Measurements from ENCODE around the gene DCLK2.

DCLK2 gene

DNA sequence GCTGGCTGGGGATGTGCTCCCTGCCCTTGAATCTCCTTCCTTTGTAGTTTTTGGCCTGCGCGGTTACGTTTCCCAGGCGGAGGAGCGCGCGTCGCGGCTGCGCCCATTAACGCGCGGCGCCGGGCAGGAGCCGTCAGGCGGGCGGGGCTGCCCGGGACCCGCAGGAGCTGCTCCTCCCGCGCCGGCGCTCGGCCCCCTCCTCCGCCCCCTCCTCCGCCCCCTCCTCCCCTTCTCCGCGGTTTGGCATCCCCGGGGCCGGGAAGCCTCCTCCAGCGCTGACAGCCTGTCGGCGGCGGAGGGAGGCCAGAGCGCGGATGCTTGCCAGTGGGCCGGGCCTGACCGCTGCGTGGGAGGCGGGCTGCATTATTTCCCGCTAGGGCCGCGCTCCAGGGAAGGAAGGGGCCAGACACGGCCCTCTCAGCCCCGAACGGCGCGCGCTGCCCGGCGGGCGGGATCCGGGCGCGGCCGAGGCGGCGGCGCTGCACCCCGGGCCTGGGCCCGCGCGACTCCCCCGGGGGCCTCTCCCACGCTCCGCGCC is at the start of gene DCLK2:
TSS of gene DCLK2 (plus strand) at position 405 of the 538 bp plus-strand sequence. CDS start 583 bp downstream, outside the sequence.
- peak; percentile 28 for DNase-seq

DNA sequence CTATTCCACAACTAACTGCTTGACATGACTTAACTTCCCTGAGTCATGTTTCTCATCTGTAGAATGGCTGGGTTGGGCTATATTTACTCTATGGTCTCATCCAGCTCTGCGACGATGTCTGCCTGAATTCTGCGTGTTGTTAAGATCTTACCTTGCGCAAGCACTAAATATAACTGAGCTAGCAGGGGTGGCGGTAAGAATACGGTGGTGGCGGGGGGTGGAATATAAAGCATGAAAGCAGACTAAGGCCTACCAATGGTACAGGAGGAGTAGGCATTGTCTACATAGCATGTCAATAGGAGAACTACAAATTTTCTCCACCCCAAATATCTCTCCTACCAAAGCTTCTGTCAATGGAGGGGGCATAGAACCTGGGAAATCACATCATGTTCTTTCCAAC is 45.7 kb upstream of the DCLK2 start:
- DNase-seq: no peak

DNA sequence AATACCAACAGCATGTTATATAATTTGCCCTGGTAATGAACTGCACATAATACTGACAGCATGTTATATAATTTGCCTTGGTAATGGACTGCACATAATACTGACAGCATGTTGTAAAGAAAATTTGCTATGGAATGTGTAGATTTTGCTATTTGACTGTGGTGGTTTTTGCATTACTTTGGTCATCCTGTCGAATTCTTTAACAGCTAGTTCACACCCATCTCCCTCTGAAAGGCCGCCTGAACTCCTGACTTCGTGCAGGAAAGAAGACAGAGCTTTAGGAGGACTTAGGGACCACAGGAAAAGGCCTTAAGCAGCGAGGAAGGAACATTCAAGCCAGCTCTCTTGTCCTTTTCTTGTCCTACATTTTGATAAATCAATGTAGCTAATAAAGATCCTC is 45.2 kb upstream of the DCLK2 start:
- no peak for DNase-seq

DNA sequence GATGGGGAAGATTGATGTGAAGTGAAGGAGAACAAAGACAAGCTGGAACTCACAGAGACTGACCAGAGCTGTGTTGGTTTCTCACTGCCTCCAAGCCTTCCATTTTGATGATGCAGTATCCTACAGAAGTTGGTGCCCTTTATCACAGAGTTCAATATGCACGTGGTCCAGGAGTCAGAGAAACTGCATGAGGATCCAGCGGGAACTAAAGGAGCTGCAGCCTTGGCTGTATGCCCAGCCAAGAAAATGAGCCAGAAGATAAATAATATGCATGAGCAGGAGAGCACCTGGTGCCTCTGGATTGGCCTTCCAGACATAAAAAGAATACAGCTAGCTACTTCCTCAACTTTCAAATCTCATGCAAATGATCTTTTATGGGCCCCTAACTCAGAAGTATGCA is 44.3 kb upstream of the DCLK2 start:
- DNase-seq: no peak

DNA sequence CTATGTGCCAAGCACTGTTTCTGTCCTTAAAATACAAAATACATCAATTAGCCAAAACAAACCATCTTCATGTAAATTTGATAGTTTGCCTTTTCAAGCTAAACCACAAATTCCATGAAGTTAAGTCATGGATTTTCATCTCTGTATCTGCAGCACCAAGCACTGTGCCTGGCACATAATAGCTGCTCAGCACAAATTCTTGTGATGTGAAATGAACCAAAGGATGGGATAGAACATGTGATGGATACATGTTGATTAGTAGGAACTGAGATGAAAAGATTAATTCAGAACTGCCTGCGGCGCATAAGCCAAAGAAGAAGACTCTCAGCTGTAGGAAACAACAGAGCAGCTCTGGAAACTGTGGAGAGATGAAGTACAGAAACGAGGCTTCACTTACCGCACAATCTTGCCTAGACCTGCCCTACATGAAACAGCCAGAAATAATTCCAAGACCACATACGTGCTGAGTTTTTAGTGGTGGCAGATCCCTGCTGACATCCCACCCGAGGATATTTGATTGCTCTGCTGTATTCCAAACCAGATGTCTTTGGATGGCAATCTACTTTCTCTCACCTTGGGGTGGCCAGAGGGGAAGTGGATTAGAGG is 40.9 kb upstream of the DCLK2 start:
- no peak for DNase-seq

DNA sequence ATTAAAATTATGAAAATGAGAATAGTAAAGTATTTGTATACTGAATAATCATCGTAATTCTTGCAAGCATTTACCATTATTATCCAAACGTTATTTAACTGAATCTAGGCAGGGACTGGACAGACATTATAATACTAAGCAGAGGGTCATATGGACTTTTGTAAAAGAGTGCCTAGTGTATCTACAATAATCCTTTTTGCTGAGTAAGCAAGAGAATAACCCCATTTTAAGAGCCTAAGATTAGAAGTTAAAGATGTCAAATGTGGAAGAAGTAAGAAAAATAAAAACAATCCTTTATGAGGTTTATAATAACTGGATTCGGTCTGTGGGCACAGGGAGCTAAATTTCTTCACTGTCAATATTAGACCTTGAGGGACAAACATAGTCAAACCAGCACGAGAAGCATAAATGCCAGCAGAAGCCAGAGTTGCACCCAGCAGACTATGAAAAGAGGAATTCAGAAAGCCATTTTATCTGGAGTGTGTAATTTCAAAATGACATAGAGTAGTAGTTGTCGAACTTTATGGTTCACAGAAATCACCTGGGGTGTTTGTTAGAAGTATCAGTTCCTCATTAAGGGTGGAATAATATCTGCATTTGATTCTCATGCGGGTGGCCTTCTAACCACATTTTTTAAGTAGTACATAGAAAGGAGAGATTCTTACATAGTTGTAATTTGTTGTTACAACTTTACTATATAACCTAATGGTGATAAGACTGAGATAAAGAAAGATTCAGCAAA is 39.7 kb upstream of the DCLK2 start:
- peak; percentile 9 for DNase-seq

DNA sequence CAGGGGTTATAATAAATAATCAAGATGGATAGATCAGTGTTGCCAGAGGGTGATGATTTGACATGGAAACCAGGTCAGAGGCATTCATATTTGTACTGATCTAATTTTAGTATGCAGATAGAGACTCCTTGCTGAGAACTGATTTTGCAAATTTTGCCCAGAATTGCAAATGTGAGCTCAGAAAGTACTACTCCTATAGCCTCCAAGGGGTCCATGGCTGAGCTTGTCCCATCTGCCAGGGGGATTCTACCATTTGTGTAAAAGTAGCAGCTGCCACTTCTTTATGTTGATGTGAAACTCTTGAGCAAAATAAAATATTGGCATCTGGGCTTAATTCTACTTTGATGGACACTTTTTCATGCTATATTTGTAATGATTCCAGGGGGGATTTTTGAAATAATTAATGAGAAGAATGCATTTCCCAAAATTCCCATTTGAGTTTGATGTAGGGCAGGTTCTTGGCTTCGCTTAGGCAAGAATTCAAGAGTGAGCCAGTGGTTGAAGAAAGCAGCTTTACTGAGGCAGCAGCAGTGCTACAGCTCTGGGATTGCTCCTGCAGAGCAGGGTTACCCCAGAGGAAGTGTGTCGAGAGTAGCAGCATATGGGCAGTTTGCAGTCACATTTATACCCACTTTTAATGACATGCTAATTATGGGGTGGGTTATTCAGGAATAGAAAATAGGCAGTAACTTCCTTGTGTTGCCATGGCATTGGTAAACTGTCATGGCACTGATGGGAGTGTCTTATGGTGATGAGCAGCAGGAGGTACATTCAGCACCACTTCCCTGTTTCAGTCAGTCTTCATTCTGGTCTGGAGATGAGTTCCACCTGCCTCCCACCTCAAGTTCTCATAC is 38.7 kb upstream of the DCLK2 start:
- peak; percentile 31 for DNase-seq

DNA sequence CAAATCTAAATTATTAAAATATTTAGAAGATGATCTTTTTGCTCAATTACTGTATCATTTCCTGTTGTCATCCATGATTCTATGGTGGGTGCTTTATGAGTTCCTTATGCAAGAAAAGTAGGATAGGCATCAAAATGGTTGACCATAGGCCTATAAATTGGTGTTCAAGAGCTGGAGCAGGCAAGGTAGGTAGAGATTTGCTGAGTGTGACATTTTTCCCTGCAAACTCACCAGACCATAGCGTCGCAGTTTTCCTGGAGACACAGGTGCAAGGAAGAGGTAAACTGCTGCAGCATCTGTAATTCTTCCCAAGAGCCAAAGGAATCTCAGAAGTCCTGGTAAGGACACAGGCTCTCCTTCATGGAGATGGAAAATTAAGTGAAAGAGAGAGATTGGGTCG is 33.7 kb upstream of the DCLK2 start:
- no peak for DNase-seq

DNA sequence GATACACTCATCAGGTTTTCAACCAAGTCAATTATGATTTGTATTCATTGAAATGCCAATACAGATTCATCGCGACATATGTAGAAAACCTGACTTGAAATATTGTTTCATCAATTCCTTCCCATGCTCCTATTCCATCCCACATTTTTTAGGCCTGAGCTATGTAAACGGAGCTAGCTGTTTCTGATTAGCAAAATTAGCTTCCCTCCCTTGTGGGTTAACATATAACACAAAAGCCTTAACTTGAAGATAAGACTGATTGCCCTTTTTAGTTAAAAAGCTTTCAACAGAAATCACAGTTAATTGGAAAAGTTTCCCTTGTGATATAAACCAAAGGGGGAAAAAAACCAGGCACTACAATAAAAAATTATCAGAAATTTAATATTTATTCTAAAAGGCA is 32.8 kb upstream of the DCLK2 start:
- DNase-seq: no peak

DNA sequence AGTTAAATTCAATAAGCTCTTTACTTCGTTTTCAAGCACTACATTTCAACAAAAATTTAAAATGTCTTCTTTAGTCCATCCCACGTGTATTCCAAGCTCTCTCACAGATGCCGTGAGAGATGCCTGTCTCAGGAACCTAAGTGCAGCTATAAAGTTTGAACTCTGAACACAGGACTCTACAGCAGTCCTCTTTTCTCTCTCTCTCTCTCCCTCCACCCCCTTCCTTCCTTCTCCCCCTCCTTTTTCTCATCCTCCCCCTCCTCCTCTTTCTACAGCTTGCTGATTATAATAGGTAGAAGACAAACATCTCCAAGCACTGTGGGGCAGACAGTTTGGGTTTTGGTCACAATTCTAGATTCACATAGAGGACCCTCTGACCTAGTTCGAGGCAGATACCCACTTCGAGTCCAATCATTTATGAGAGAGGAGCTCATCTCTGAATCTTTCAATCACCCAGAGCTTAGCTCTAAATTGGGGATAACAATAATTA is 31.5 kb upstream of the DCLK2 start:
- no peak for DNase-seq

DNA sequence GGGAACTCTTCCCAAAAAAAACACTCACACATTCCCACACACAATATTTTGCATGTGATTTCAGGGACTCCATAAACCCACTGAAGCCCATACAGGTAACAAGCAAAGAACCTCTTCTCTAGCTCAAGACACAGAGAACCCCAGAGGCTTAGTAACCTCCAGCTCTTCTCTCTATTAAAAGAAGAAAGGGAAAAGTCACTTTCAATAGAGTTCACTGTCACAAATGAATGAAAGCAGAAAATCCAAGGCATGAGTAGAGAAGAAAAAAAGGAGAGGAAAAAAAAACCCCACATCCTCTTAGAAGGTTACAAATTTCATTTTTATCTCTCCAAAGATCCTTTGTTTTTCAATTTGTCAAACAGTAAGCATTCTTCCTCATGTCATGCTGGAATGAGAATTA is 30.7 kb upstream of the DCLK2 start:
- DNase-seq: no peak

DNA sequence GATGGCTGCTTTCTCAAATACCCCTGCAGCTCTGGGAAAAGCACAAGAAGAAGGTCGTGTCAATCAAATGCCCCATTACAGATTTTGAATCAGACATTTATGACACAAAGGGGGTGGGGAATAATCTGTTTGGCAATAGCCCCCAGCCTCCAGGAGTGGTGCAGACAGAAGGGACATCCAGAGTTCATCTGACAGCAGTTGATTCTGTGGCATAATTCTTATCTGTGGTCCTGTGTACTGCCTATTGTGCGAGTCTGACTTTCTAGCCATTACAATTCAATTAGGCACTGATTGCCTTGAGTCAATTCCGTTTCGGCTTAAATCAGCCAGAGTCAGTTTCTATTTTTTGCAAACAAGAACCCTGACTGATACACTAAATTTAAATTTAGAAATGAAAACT is 28.6 kb upstream of the DCLK2 start:
- no peak for DNase-seq

DNA sequence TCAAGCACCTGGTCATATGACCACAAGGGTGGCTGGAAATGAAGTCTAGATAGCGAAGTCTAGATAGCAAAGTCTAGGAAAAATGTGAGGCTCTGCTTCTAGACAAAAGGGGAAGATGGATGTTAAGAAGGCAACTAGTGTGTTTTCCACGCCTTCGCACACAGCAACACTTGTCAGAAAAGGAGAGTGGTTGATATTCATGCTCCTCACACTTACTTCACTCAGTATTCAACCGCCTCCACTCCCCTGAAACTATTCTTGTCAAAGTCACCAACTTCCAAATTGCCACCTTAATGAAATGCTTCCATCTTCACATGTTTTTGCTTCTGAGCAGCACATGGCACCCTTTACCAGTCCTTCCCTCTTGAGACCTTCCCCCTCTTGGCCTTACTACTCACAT is 27.7 kb upstream of the DCLK2 start:
- DNase-seq: no peak

DNA sequence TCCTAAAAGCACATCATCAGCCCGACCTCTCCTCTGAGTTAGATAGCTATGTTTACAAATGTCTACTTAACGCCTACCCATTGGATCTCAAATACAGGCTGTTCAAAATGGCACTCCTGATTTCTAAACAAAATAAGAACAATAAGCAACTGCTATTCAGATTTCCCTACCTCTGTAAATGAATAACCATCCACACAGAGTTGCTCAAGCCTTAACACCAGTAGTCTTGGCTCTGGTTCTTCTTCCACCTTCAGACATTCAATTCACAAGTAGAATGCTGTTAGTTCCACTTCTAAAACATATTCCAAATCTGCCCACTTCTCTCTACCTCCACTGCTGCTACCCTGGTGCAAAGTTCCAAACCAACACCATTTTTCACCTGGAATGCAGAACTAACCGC is 27.1 kb upstream of the DCLK2 start:
- no peak for DNase-seq

DNA sequence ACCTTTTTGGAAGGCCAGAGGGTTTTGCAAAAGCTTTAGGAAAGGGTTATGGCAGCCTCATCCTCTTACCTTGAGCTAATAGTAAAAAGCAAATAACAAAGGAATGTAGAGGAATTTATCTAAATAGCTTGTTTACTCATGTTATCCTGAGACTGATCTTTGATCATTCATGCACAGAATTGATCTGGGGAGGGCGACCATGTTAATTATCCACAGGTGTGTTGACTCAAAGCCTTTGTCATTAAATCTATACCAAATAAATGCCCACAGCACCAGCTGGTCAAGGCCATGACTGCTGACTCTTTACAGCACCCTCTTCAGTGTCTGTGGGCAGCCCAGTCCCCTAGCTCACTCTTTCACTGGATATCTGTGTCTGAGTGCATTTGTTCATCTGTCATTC is 22.8 kb upstream of the DCLK2 start:
- no peak for DNase-seq

DNA sequence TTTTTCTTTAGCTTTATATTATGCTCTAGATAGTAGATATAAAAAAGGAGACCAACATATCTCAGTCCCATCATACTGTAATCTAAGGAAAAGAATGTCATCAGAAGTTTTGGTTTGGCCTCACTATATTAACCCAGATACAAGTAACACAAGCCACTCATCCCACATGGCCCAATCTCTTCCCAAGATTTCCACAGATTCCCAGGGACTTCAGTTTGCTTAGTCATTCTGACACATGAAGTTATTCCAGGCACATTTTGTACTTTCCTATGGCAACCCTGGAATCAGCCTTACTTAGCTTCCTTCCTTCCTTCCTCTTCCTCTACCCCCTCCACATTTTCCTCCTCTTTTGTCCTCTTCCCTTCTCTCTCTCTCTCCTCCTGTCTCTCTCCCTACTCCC is 21.7 kb upstream of the DCLK2 start:
- DNase-seq: no peak

DNA sequence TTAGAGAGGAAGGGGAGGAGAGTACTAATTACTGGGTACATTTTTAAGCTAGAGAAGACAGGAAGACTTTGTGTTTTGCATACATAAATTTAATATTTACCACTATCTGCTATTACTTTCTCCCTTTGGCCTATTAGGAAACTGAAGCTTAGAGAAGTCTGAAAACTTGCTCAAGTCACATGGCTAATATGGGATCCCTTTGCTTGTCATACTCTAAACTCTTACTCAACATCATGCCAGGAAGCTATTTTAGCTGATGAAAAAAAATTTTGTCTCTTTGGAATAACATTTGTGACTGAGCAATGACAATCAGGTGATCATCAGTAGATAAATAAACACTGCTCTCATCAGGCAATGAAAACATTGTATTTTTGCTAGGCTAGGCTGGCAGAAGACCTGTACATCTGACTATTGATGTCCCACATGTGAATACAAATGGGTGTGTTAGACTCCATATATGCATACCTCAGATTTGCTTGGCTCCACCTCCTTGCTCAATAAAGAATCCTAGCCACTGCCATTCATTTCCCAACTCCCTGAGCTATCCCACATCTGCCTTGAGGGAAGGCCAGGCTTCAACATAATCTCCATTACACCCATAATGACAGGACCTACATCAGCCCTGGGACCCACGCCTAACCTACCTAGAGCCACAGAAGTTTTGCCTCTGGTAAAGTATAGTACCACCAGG is 17.0 kb upstream of the DCLK2 start:
- DNase-seq: no peak

DNA sequence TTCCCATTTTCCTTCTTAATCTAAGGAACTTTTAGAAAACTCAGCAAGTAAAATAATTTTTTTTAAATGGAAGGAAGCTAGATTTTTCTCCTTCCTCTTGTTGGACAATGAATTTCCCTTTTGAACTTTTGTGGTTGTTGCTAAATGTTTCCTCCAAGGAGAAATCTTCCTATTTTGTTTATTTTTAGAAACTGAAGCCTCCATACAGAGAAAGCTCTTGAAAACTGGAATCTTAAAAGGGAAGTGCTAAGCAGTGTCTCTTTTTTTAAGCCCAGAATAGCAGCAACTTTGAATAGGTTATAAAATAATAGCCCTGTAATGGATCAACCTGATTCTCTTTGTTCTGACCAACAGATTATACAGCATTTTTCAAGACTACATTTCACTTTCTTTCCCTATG is 15.1 kb upstream of the DCLK2 start:
- peak; percentile 42 for DNase-seq

DNA sequence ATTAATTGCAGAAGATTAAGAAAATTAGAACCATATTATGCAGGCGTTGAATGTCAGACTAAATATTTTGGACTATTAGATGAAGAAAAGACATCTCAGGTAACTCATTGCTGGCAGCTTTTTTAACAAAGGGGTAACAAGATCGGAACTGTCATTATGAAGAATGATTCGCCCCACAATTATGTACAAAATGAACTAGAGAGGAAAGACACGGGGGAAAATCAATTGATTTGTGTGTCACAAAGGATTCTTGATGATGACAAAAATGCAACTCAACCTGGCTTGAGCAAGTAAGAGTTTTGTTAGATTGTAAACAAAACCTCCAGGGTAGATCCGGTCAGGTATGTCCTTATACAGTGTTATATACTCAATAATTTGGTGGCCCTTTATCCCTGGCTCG is 12.5 kb upstream of the DCLK2 start:
- DNase-seq: no peak

DNA sequence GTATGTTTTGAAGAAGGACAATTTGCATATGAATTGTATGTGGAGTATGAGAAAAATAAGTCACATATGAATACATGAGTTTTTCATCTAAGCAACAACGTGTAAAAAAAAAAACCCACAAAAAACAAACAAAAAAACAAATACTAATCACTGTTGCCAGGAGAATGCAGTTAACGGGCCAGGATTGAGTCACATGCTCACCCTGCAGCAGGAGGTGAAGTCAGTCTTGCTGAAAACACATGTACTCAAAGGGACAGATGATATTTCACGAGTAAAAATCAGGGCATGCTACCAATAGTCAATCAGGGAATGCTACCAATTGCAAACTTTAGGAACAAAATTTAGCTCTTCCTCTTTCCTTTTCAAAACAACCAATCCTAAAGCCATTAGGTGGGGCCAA is 10.4 kb upstream of the DCLK2 start:
- DNase-seq: no peak

DNA sequence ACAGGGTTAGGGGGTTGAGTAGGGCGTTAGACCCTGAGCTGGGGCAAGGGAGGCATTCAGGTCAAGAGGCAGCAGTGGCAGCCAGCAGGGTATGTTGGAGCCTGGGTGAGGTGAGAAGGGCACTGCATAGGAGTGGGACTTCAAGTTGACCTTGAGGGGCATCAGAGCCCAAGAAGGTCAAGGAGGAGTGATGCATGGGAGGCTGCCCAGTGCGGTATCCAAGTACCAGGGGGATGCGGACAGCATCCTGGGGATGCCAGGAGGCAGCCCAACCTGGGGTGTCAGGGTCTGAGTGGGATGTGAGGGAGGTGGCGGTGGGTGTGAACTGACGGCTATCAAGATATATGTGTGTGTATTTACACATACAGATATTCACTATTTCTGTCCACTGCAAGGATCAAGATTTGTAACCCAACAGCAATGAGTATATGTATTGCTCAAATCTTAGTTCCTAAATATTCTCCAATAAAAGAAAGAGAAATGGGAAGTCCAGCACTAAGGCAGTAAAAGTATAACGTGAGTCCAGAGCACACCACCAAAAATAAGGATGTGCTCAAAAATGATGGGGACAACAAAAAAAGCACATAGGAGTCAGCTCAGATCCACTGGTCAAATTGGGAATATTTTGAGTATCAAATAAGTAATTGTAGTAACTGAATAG is 9.8 kb upstream of the DCLK2 start:
- peak; percentile 1 for DNase-seq

DNA sequence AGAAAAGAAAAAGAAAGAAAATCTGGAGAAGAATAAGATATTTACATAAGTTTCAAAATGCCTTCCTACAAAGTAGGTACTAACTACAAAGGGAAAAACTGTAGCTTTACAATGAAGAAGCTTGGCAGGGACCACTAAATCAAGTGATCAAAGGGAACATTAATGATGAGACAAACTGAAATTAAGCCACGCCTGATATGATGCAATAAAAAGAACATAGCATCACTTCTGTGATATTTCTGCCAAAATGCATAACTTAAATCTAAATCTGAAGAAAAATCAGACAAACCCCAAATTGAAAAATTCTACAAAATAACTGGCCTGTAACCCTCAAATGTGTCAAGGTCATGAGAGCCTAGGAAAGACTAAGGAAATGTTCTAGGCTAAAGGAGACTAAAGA is 8.9 kb upstream of the DCLK2 start:
- no peak for DNase-seq
